ENCODE data around the gene TBC1D14. TPM values are rescaled to one million over a fixed set of nuclear protein-coding genes. Genes with fewer than 3 reads are reported as not detected.

Gene TBC1D14
- total RNA-seq, 2 experiments from 2014 or later, result 38.4 to 39.3 TPM

DNA sequence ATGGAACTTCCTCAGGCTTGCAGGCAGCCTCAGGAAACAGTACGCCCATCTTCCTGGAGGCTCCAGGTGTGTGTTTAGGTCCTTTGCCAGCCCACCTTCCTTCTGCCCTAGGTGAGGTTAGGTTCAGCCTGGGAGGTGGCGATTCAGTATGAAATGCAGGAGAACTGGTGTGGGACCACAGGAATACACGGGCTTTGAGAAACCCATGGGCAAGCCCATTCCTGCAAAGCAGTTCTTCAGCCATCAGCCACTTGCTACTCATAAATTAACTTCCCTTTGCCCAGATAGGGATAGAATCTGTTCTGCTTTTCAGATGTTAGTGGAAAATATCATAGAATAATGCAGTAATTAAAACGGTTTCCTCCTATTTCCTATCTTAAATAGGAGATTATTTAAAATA, 32.2 kb downstream of the TBC1D14 start:
- no peak overlapping the region for H3K4me3 Mint-ChIP-seq
- H3K36me3 Mint-ChIP-seq, result peaks cover 3% of the 10 kb centered on the region
- H3K27me3 Mint-ChIP-seq, result no peaks in the 10 kb centered on the region
- DNase-seq, result no peak
- H3K27ac Mint-ChIP-seq, result peak overlapping the region; percentile 34
- H3K9me3 Mint-ChIP-seq, result no peaks in the 10 kb centered on the region
- peaks cover 58% of the 10 kb centered on the region for H3K4me1 Mint-ChIP-seq

DNA sequence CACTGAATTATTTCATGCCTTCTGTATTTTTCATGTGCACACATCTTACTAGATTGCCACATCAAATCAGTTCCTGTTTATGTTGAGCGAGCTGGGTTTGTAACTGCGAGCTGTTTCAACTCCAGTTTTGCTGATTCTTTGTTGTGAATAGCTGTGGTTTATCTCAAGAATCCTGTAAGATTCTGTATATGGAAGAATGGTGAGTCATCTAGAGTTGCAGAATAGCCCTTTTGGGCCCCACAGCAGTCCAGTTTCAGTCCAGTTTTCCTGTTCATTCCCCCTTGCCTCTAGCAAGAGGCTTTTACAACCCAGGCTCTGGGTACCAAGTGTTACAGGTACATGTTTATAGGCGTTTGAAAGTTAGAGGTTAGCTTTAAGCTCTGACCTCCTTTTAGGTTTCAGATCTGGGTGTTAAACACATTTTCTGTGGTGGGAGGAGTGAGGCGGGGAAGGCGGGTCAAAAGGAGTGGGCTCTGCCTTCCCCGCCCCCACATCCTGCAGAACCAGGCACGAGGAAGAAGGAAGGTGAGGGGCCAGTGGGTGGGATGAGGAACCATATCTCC, 32.7 kb downstream of the TBC1D14 start:
- peak; percentile 30 for DNase-seq
- Mint-ChIP-seq H3K36me3 (peaks cover 1% of the 10 kb centered on the region), H3K27me3 (no peaks in the 10 kb centered on the region), H3K4me3 (peak overlapping the region; percentile 59), H3K4me1 (peaks cover 59% of the 10 kb centered on the region), H3K27ac (peak overlapping the region; percentile 84), H3K9me3 (no peaks in the 10 kb centered on the region)

DNA sequence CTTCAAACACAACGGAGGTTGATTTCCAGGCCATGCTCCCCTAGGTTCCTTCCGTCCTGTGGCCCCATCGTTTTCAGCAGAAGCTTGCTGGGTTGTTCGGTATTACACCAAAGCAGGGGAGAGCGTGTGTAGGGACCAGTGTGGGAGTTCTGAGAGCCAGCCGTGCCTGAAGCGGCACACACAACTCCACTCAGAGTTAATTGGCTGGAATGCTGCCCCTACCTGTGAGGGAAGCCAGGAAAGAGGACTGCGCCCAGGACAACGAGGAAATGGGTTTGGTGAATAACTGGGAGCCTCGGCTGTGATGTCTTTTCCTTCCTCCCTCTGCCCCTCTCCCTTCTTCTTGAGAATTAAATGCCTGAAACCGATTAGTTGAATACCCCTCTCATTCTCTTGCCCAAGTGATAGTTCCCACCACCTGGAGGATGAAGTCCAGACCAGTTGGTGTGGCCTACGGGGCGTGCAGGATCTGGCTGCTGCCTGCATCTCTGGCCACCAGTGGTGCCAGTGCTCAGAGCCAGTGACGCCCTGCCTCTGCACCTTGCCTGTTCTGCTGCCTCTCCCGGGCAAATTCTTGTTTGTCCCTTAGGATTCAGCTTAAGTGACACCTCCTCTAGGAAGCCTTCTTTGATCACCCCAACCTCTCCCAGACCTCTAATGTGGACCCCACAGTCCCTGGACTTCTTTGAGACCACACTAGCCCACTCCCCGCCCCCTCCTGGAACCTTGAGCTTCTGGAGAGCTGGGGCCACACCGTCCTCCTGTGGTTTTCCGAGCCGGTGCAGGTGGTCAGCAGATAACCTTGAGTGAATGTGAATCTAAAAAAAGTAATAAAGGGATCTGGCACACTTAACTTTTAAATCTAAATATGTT, 33.6 kb downstream of the TBC1D14 start:
- H3K27ac Mint-ChIP-seq, result peak overlapping the region; percentile 84
- H3K27me3 Mint-ChIP-seq, result no peaks in the 10 kb centered on the region
- DNase-seq, result no peak
- peaks cover 54% of the 10 kb centered on the region for H3K4me1 Mint-ChIP-seq
- H3K9me3 Mint-ChIP-seq, result no peaks in the 10 kb centered on the region
- H3K4me3 Mint-ChIP-seq, result peak overlapping the region; percentile 59
- no peaks in the 10 kb centered on the region for H3K36me3 Mint-ChIP-seq

DNA sequence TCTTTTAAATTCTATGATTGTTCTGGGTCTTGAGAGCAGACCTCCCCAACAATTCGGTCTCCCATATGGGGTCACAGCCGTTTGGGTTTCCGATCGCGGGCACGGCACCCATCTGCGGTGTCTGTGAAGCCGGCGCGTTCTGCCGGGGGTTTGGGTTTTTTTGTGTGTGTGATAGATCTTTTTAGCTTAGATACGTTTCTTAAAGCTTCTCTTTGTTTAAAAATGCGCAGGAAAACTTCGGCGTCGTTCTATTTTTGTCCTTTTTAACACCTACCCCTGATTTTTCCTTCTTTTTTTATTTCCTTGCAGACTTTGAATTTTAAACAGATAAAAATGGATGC, 34.2 kb downstream of the TBC1D14 start:
- Mint-ChIP-seq H3K27me3 (no peaks in the 10 kb centered on the region), H3K27ac (no peak overlapping the region), H3K36me3 (peaks cover 2% of the 10 kb centered on the region), H3K9me3 (no peaks in the 10 kb centered on the region), H3K4me3 (no peak overlapping the region), H3K4me1 (peaks cover 57% of the 10 kb centered on the region)
- no peak for DNase-seq

DNA sequence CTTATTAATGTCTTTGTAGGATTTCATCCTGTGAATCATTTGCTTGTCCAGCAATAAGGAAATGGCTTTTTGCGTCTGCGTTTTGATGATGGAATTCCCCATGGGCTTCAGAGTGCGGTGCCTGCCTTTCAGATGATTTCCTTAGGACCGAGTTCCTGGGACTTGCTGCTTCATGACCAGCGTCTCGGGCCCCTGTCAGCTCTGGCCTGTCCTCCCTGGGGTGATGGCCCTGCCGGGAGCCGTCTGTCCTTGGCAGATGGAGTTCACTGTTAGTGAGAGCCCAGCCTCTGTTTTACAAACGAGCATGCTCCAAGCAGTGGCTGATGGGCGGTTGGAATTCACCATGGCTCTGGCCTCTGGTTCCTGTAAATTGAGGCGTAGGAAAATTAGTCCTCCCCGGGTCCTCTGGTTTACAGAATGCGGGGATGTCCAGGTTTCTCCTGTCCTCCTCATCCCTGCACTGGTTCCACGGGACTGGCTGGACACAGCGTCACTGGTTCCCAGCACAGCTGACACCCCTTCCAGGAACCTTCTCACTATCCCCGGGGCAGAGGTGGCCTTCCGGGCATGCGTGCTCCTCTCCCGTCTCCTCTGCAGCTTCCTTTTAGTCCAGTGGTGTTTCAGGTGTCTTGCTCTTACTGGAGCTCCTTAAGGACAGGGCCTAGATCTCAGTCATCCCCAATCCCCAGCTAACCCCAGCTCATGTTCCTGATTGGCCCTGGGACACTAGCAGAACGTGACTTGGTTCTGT, 34.9 kb downstream of the TBC1D14 start:
- peaks cover 55% of the 10 kb centered on the region for H3K4me1 Mint-ChIP-seq
- no peak overlapping the region for H3K4me3 Mint-ChIP-seq

DNA sequence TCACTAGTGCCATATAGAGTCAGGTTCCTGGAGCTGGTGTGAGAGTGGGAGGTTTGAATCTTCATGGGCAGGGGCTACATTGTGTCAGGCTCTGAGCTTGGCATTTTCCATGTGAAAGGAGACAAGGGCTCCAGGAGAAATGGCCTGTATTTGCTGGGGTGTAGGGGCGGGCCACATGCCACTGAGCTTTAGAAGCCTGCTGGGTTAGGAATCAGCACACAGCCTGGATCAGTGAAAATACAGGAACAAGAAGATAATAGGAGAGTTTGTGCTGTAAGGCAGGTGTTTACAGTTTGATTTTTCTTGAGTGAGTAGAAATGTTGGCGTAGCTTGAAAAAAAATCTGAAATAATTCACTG, 35.4 kb downstream of the TBC1D14 start:
- no peak for DNase-seq
- Mint-ChIP-seq H3K4me3 (no peak overlapping the region), H3K27me3 (no peaks in the 10 kb centered on the region), H3K27ac (no peak overlapping the region), H3K9me3 (no peaks in the 10 kb centered on the region), H3K4me1 (peaks cover 52% of the 10 kb centered on the region), H3K36me3 (peaks cover 2% of the 10 kb centered on the region)

More for the DNA sequence above, 34.9 kb downstream of the TBC1D14 start:
- Mint-ChIP-seq H3K27ac (no peak overlapping the region), H3K27me3 (no peaks in the 10 kb centered on the region), H3K36me3 (peaks cover 2% of the 10 kb centered on the region), H3K9me3 (no peaks in the 10 kb centered on the region)
- no peak for DNase-seq

DNA sequence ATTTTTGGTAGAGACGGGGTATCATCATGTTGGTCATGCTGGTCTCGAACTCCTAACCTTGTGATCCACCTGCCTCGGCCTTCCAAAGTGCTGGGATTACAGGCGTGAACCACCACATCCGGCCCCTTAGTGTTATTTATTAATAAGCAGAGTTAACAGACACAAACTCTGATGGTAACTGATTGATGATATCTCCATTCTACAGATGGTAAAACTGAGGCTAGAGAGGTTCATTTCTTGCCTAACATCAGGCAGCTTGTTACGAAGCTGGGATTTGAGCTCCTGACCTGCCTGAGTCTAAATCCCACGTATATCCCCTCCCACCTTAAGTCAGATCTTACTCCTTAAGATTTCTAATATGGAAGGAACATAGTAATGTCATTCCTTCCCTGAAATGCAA, 36.9 kb downstream of the TBC1D14 start:
- DNase-seq, result no peak
- Mint-ChIP-seq H3K27me3 (no peaks in the 10 kb centered on the region), H3K36me3 (peaks cover 2% of the 10 kb centered on the region), H3K9me3 (no peaks in the 10 kb centered on the region), H3K4me1 (peaks cover 51% of the 10 kb centered on the region), H3K4me3 (no peak overlapping the region), H3K27ac (no peak overlapping the region)

DNA sequence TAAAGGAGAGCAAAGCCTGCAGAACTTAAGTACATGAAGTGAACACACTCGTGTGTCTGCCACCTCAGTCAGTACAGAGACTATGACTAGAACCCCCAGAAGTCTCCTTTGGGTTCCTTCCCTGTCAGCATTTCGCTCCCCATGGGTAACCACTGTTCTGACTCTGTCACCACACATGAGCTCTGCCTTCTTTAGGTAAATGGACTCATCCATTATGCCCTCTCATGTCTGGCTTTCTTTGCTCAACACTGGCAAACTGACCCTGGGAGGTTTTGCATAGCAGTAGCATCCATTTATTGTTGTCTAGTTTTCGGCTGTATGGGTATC, 38.5 kb downstream of the TBC1D14 start:
- H3K36me3 Mint-ChIP-seq, result peaks cover 2% of the 10 kb centered on the region
- no peak overlapping the region for H3K27ac Mint-ChIP-seq
- H3K4me3 Mint-ChIP-seq, result no peak overlapping the region
- peaks cover 48% of the 10 kb centered on the region for H3K4me1 Mint-ChIP-seq
- no peaks in the 10 kb centered on the region for H3K27me3 Mint-ChIP-seq
- no peaks in the 10 kb centered on the region for H3K9me3 Mint-ChIP-seq
- no peak for DNase-seq

DNA sequence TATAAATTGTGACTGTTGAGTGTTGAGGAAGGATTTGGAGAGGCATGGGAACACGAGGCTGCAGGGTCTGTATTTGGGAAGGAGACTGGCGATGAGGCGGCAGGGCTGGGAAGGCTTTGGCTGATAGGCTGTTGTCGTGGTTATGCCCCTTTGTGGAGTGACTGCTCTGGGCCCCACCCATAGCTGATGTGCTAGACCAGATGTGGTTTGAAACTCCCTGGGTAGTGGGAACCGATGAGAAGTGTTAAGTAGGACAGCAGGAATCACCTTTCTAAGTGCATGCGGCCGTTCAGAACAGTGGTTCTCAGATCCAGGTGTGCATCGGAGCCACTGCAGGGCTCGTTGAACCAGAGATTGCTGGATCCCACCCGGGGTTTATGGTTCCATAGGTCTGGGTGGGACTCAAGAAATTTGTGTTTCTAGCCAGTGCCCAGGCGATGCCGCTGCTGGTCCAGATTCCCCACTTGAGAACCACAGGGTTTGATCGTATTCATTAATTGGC, 42.3 kb downstream of the TBC1D14 start:
- peaks cover 41% of the 10 kb centered on the region for H3K4me1 Mint-ChIP-seq

DNA sequence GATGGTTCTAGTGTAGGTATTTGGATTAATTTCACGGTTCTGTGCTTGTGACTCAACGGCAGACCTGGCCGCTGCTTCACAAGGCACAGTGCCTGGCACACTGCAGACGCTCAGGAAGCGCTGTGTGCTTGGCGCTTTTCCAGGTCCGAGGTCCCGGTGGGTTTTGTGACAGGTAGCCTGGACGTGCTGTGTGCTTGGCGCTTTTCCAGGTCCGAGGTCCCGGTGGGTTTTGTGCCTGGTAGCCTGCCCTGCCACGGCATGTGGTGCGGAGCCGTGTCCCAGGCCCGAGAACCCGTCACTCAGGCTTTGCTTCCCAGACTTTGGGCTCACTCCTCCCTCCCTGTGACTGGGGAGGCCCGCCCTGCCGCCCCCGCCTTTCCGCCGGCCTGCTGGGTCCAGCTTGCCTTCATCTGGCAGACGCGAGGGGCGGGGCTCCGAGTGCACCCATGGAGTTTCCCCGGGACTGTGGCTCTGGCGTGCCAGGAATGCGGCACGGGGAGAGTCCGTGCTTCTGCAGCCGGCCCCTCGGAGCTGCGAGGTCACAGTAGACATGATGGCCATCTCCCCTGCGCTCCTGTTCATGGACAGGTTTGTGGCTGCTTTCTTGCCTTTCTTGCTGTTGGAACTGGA, 44.2 kb downstream of the TBC1D14 start:
- peaks cover 43% of the 10 kb centered on the region for H3K4me1 Mint-ChIP-seq
- DNase-seq, result no peak

More for the DNA sequence above, 42.3 kb downstream of the TBC1D14 start:
- Mint-ChIP-seq H3K27me3 (no peaks in the 10 kb centered on the region), H3K4me3 (no peak overlapping the region), H3K36me3 (peaks cover 2% of the 10 kb centered on the region), H3K27ac (no peak overlapping the region), H3K9me3 (no peaks in the 10 kb centered on the region)
- DNase-seq, result no peak

DNA sequence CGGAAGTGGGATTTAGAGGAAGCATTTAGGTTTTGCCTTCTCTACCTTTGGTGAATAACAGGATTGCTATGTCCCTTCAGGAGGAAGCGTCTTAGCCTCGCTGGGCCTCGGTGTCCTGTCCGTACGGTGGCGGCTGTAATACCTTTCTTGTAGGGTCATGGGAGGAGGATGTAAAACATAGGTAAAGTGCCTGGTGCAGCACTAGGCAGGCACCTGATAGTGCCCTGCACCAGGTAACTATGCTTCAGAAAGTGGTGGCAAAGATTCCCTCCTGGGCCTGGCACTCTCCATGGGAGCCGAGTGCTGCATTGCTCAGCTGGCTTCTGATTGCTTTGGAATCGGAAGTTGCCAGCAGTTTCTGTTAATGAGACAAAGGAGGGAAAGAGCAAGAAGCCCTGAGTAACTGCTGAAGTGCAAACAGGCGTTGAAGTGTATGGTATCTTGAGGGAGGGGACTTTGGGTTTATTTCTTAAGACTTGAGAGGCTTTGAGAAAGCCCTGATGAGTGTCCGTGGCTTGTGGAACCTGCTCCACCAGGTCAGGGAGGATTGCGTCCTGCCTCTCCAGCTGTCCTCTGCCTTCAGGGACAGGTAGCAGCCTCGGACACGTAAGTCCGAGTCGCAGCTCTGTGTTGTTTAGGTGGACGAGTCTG, 45.8 kb downstream of the TBC1D14 start:
- no peak for DNase-seq
- no peaks in the 10 kb centered on the region for H3K9me3 Mint-ChIP-seq

More for the DNA sequence above, 44.2 kb downstream of the TBC1D14 start:
- H3K27me3 Mint-ChIP-seq, result no peaks in the 10 kb centered on the region
- no peaks in the 10 kb centered on the region for H3K36me3 Mint-ChIP-seq
- H3K27ac Mint-ChIP-seq, result no peak overlapping the region
- H3K4me3 Mint-ChIP-seq, result no peak overlapping the region
- no peaks in the 10 kb centered on the region for H3K9me3 Mint-ChIP-seq

DNA sequence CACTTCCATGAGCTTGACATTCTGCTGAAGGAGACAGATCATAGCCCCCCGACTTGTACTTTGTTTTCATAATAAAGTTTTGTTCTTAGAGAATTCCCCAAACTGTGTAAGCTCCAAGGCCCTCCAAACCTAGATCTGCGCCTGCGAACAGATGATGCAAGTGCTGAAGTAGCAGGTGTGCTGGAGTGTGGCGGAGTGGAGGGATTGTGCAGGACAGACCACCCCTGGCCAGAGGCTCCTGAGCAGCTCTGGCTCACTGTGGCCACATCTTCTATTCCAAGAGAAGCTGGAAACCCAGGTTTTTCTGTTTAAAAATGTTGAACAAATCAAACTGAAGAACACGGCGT, 46.4 kb downstream of the TBC1D14 start:
- Mint-ChIP-seq H3K27ac (no peak overlapping the region), H3K4me3 (no peak overlapping the region), H3K27me3 (no peaks in the 10 kb centered on the region), H3K9me3 (no peaks in the 10 kb centered on the region), H3K4me1 (peaks cover 37% of the 10 kb centered on the region), H3K36me3 (no peaks in the 10 kb centered on the region)
- no peak for DNase-seq

More for the DNA sequence above, 45.8 kb downstream of the TBC1D14 start:
- no peak overlapping the region for H3K27ac Mint-ChIP-seq
- no peaks in the 10 kb centered on the region for H3K27me3 Mint-ChIP-seq
- H3K4me3 Mint-ChIP-seq, result no peak overlapping the region
- H3K4me1 Mint-ChIP-seq, result peaks cover 40% of the 10 kb centered on the region
- H3K36me3 Mint-ChIP-seq, result no peaks in the 10 kb centered on the region

DNA sequence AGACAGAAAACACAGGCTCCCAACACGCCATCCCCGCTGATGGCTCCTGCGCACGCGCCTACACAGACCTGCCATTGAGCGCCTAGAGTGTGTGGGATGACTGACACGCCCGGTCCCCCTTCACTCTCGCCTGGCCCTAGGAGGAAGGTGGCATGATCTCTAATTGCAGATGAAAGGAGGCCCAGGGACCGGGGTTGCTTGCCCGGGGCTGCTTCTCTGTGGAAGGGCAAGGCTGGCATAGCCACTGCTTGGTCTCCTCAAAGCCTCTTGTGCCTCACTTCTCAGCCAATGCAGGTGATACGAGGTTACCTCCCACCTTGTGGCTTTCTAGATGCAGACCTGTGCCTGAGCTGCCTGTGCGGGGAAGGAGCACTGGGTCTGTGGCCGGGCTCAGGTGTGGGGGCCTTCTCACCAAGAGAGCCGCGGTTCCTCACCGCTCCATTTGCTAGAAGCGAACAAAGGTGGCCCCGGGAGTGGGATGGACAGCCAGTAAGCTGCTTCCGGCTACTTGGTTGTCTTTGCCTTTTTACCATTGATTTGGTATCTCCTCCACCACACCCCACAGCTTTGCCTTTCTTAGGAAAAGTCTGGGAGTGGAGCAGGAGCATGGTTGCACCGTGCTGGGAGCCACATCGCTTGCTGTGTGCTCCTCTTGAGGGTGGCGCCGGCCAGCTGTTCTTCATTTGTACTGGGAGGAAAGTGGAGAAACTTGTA, 47.0 kb downstream of the TBC1D14 start:
- H3K36me3 Mint-ChIP-seq, result no peaks in the 10 kb centered on the region
- no peak overlapping the region for H3K27ac Mint-ChIP-seq
- H3K4me1 Mint-ChIP-seq, result peaks cover 32% of the 10 kb centered on the region
- no peaks in the 10 kb centered on the region for H3K27me3 Mint-ChIP-seq
- no peak overlapping the region for H3K4me3 Mint-ChIP-seq
- DNase-seq, result no peak
- no peaks in the 10 kb centered on the region for H3K9me3 Mint-ChIP-seq

DNA sequence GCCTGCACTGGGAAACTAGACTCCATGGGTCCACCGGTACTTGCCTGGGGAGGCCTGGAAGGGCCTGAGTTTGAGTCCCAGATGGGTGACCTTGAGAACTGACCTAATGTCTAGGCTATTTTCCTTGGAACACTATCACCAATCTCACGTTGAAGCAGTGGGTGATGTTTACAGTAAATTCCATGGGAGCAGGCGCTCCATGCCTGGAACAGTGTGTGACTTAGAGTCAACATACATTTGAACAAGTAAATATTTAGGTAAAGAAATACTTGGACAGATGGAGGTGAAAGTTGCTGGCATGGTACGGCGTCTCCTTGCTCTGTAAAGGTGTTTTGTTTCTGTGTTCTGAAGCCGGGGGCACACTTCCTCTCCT, 47.5 kb downstream of the TBC1D14 start:
- Mint-ChIP-seq H3K4me3 (no peak overlapping the region), H3K4me1 (peaks cover 32% of the 10 kb centered on the region), H3K27ac (no peak overlapping the region), H3K36me3 (no peaks in the 10 kb centered on the region), H3K27me3 (no peaks in the 10 kb centered on the region), H3K9me3 (no peaks in the 10 kb centered on the region)
- DNase-seq, result no peak
